Measurements from ENCODE around the gene SCAF8. TPM values are rescaled to one million over a fixed set of nuclear protein-coding genes. Genes with fewer than 3 reads are reported as not detected.

Gene SCAF8
- total and polyA plus RNA-seq, 2 of the 8 experiments (the other 6 are each of a cell fraction or from before 2014, with no cell fraction given) = 20.3 to 46.3 TPM

- TF ChIP-seq CHD7 (IDR thresholded peaks at IDR 0.05; ENCODE audit: insufficient replicate concordance, low read length) (no peak), FOSL1 (IDR thresholded peaks at IDR 0.05; ENCODE audit: insufficient read depth, low read depth, low read length) (no peak), CBX5 (IDR thresholded peaks at IDR 0.05; ENCODE audit: low read depth, low read length) (no peak), BACH1 (IDR thresholded peaks at IDR 0.05; ENCODE audit: low read length) (no peak), CHD2 (IDR thresholded peaks at IDR 0.05; ENCODE audit: low read length) (no peak), PHF8 (conservative IDR thresholded peaks at IDR 0.05; ENCODE audit: low read depth, low read length) (no peak), SP2 (IDR thresholded peaks at IDR 0.05; ENCODE audit: low read length) (no peak), EP300 (IDR thresholded peaks at IDR 0.05; ENCODE audit: borderline replicate concordance in 1 of 2, low read depth in 2 of 2, low read length in 2 of 2) (no peak), SIN3A (conservative IDR thresholded peaks at IDR 0.05 in 1 of 2, IDR thresholded peaks at IDR 0.05 in 1 of 2; ENCODE audit: low read depth in 1 of 2, low read length in 2 of 2) (no peak), TBP (IDR thresholded peaks at IDR 0.05; ENCODE audit: low read depth, low read length) (no peak), CREB1 (IDR thresholded peaks at IDR 0.05) (no peak), RNF2 (IDR thresholded peaks at IDR 0.05; ENCODE audit: borderline replicate concordance, low read depth, low read length, missing control alignments, poor library complexity, severe bottlenecking) (no peak)
Measured at GRCh38 chr6:154840363-154840762, 107.1 kb downstream of the SCAF8 start (continued).
